Sciatic nerve (tissue), 2 donors: ENCODE results near the gene DYNLT2B. TPM values are rescaled to one million over a fixed set of nuclear protein-coding genes. Genes with fewer than 3 reads are reported as not detected.
"Not testable (repeated sequence)": the region's sequence is repeated elsewhere in the genome, so short reads cannot be mapped to it uniquely, and the experiment has no call there.

ENCODE experiments used
- ATAC-seq: fragments of 200-7000 bp; cut with Tn5 transposase; one replicate; pipeline ENCODE4 v1.9.1; 2020; ENCODE audit warnings: mild to moderate bottlenecking, moderate library complexity
- DNase-seq: peaks from one replicate; pipeline ENCODE4 v3.0.0-alpha.2; 2020; ENCODE audit warnings: low spot score
- intact Hi-C: fragments of 100-400 bp; cut with DNase I; formaldehyde crosslinking; loops from one replicate; pipeline ENCODE4 v1.14.2; 2022
- total RNA-seq: library from RNA; stranded (reverse); fragmentation: NEBNext Ultra II Directional; extraction: Animal tissue kit (Norgen Biotek cat#: 25700); gene quantifications from one replicate; pipeline ENCODE4 v1.2.1, GENCODE V29; 2021
- donor health status: DM: no; HTN: no; CAD: no.
- donor health status: DM: no; HTN: no; CAD: no.

The DYNLT2B gene
- total RNA-seq, 1 donor from 2014 or later: 9.9 TPM

GRCh38 chr3:196281962-196282361, 36.1 kb downstream of the DYNLT2B start:
- DNase-seq: no peak
- peak; percentile 51 for ATAC-seq
- intact Hi-C loops: no loop called here

DNA sequence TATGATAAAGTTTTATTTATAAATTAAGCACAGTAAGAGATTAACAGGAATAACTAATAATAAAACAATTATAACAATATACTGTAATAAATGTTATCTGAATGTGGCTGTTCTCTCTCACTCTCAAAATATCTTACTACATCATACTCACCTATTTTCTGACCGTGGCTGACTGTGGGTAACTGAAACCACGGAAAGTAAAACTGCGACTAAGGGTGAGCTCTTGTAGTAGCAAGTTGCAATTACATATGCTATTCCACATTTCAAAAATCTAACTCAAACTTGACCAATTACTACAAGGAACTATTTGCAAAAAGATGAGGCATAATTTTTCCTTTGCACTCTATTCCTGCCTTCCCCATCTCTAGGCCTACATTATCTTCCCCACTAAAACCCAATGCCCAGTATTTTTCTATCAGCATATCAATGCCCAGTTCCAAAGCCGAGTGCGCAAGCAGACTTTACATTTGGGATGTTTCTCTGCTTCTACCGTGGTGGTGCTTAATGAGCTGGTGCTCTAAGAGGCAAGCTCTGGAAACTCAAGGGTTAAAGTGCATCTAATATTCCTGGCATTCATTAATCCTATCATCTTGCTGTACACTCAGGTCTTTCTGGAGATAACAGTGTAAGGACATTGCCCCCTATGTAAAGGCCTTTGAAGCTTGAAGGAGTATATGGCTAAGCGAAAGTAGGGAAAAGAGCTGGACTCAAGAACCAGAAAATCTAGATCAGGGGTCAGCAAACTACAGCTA, 37.2 kb downstream of the DYNLT2B start:
- ATAC-seq: no peak
- intact Hi-C loops: no loop called here
- DNase-seq: no peak

DNA sequence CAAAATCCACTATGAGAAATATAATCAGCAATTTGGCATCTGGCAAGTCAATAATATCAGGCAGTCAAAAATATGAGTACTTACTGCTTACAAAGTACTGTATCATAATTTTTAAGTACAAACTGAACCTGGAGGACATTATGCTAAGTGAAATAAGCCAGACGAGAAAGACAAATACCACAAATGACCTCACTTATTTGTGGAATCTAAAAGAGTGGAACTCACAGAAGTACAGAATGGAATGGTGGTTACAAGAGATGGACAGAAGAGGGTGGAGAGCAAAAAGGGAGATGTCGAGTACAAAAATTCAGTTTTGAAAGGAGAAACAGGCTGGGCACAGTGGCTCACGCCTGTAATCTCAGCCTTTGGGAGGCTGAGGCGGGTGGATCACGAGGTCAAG, 42.9 kb downstream of the DYNLT2B start:
- DNase-seq (no peak), ATAC-seq (no peak)
- intact Hi-C loops: no loop called here

- no peak for ATAC-seq
- intact Hi-C loops: no loop called here
- DNase-seq: no peak
Observed at GRCh38 chr3:196274585-196274984, 43.5 kb downstream of the DYNLT2B start.

DNA sequence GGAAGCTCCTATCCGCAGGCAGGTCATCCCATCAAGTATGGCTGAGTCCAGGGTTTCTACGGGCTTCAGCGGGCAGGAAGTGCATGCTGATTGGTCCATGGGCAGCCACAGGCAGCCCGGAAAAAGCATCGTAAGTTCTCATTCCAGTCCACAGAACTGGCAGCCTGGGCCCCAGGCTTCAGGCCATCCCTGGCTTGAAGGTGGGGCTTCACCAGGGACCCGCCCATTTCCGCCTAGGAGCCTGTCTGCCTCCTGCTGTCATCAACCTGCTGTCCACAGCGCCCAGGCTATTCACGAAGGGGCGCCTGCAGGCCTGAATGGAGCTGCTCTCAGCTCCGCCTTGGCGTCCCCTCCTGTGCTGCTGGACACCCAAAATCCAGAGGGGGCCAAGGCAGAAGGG, 44.4 kb downstream of the DYNLT2B start:
- intact Hi-C loops: no loop called here
- DNase-seq: no peak
- no peak for ATAC-seq

DNA sequence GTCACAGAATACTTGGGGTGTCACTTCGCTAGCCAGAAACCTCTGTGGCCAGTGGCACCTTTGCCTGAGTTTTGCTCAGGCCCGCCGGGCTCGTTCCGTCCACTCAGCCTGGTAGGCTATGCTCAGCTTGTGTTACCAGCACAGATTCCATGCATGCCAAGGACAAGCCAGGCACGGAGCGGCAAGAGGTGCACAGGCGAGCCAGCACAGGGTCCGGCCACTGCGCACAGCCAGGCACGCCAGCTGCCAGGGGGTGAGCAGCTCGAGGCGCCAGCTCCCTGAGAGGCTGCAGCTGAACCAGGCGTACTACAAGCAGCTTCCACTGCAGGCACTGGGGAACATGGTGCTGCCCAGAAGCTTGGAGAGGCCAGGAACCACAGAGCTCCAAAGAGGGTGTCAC, 45.2 kb downstream of the DYNLT2B start:
- DNase-seq: no peak
- intact Hi-C loops: no loop called here

GRCh38 chr3:196270499-196270898, 47.5 kb downstream of the DYNLT2B start:
- intact Hi-C loops: no loop called here
- DNase-seq: no peak
- ATAC-seq: no peak

More for the DNA sequence above, 45.2 kb downstream of the DYNLT2B start:
- ATAC-seq: no peak

- intact Hi-C loops: no loop called here
- ATAC-seq (no peak), DNase-seq (no peak)
Observed at GRCh38 chr3:196268284-196269163, 49.5 kb downstream of the DYNLT2B start.

GRCh38 chr3:196263819-196264218, 54.2 kb downstream of the DYNLT2B start:
- DNase-seq (no peak), ATAC-seq (no peak)
- intact Hi-C loops: no loop called here

- no peak for ATAC-seq
- intact Hi-C loops: no loop called here
Observed at GRCh38 chr3:196260784-196261183, 57.3 kb downstream of the DYNLT2B start.

DNA sequence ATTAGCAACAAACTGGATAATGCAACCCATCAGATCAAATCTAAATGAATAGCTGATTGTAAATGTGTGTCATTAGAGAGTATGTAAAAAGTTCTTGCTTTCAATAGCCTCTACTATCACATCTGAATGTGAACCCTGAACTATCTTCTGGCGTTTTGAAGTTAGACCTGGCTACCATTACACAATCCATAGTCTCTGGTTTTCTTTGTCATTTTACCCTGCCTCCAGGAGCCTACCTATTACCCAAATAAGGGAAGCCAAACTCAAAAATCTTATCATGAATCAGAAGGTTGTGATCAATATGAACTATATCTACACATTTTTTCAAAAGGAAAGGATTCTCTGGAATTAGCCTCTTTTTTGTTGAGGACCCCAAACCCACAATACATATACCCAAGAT, 62.3 kb downstream of the DYNLT2B start:
- DNase-seq: no peak
- intact Hi-C loops: no loop called here

More at GRCh38 chr3:196260784-196261183, 57.3 kb downstream of the DYNLT2B start:
- no peak for DNase-seq

DNA sequence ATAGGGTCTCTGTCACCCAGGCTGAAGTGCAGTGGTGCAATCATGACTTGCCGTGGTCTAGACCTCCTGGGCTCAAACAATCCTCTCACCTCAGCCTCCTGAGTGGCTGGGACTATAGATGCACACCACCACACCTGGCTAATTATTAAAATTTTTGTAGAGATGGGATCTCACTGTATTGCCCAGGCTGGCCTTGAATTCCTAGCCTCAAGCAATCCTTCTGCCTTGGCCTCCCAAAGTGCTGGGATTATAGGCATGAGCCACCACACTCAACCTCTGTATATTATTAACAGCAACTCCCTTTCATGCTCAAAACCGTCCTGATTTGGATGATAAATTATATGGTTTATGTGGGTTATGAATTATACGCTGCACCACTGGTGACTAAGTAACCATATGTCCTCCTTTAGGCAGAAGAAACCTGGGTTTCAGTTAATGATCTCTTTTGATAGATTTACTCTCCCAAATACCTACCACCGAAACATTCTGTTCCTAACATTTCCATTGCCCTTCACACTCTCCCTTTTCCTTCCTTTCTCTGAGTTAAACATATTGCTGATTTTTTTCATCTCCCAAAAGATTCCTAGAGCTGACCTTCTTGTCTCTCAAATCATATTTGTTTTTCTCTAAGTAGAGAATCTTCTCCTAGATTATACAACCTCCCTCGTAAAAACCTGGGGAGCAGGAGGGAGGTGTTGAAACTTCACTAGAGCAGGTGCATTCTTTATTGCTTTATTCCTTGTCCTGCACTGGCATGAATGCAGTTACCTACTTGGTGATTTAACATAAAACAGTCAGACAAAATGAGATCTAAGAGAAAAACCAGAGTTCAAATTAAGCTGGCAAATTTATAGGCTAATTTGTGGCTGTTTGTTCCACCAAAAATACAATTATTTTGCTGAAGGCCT, 63.4 kb downstream of the DYNLT2B start:
- intact Hi-C loops: no loop called here
- DNase-seq: no peak
- ATAC-seq: no peak

More for the DNA sequence above, 62.3 kb downstream of the DYNLT2B start:
- no peak for ATAC-seq

GRCh38 chr3:196251918-196252317, 66.1 kb downstream of the DYNLT2B start:
- DNase-seq (no peak), ATAC-seq (no peak)
- intact Hi-C loops: no loop called here

GRCh38 chr3:196246612-196247308, 71.3 kb downstream of the DYNLT2B start:
- ATAC-seq (no peak), DNase-seq (no peak)
- intact Hi-C loops: no loop called here

DNA sequence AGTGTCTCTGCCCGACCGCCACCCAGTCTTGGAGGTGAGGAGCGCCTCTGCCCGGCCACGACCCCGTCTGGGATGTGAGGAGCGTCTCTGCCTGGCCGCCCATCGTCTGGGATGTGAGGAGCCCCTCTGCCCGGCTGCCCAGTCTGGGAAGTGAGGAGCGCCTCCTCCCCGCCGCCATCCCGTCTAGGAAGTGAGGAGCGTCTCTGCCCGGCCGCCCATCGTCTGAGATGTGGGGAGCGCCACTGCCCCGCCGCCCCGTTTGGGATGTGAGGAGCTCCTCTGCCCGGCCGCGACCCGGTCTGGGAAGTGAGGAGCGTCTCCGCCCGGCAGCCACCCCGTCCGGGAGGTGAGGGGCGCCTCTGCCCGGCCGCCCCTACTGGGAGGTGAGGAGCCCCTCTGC, 73.9 kb downstream of the DYNLT2B start:
- ATAC-seq, DNase-seq, intact Hi-C loops: not testable (repeated sequence)

DNA sequence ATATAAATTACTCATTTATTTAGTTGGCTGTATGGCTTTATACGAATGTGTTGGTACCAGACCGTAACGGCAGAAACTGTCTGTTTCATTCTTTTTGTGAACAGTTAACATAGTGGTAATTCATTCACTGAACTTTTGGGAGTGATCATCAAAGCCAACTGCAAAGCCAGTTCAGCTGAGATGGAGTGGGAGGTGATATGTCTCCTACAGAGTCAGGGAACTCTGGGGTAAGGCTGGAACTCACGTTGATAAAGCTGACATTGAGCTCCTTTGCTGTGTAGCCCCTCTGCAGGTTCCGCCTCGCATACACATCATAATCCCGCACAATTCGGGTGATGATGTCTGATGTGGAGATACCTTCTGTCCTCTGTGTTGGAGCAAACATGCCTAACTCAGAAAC, 76.3 kb downstream of the DYNLT2B start:
- intact Hi-C loops: no loop called here
- DNase-seq: no peak
- no peak for ATAC-seq
